A549 treated with AZD9567 at 1 μM for 4 hours (cell line): Measurements from ENCODE around the gene SNX14. TPM values are rescaled to one million over a fixed set of nuclear protein-coding genes. Genes with fewer than 3 reads are reported as not detected.

Source experiments
- total RNA-seq: library from RNA; stranded (reverse); fragments of 200-300 nt; extraction: Qiagen RNA extraction; gene quantifications from 5 replicates; pipeline ENCODE4 v1.2.3, GENCODE V29; 2022; ENCODE audit not compliant: insufficient read depth

SNX14 gene, protein sequence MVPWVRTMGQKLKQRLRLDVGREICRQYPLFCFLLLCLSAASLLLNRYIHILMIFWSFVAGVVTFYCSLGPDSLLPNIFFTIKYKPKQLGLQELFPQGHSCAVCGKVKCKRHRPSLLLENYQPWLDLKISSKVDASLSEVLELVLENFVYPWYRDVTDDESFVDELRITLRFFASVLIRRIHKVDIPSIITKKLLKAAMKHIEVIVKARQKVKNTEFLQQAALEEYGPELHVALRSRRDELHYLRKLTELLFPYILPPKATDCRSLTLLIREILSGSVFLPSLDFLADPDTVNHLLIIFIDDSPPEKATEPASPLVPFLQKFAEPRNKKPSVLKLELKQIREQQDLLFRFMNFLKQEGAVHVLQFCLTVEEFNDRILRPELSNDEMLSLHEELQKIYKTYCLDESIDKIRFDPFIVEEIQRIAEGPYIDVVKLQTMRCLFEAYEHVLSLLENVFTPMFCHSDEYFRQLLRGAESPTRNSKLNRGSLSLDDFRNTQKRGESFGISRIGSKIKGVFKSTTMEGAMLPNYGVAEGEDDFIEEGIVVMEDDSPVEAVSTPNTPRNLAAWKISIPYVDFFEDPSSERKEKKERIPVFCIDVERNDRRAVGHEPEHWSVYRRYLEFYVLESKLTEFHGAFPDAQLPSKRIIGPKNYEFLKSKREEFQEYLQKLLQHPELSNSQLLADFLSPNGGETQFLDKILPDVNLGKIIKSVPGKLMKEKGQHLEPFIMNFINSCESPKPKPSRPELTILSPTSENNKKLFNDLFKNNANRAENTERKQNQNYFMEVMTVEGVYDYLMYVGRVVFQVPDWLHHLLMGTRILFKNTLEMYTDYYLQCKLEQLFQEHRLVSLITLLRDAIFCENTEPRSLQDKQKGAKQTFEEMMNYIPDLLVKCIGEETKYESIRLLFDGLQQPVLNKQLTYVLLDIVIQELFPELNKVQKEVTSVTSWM
- total RNA-seq = 33.6 to 73.5 TPM (median 38.8 TPM) in 5 replicates

GRCh38 chr6:85593438-85594196 lies at the start of gene SNX14:
Gene SNX14, minus strand, starts transcription at chr6:85593858. Its CDS starts 140 bp downstream, at chr6:85593718.

DNA sequence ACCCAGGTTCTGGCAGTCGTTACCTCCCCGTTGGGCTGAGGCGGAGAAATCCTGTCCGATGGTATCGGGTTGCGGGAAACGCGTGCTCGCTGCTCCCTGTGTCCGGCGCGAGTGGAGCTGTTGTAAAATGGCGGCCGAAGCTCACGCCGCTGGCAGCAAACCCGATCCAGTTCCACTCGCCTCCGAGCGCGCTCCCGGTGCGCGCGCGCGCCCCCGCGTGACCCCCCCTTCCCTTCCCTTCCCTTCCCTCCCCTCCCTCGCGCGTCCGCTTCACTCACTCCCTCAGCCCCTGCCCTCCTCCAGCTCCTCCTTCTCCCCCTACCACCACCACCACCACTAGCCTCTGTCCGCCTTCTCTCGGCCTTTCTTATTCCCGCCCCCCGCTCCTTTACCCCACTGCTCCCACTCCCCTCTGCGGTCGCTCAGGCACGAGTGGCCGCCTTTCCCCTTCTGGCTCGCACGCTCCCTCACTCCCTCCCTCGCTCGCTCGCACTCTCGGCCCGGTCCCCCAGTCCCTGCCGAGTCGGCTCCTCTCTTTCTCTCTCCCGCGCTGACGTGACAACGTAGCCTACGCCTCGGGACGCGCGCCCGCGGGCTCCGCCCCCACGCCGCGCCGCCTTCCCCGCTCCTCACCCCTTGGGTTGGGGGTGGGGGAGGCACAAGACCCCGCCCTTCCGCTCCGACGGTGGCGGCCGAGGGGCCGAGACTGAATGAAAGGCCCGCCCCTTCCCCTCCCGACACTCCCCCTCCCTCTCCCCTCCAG lies 49.3 kb upstream of the SNX14 start, which contains the start of gene SYNCRIP:
Gene SYNCRIP (minus strand): TSS at position 113 of the 763 bp plus-strand sequence. CDS start 1,447 bp downstream, outside the sequence.

Other genes starting within 250 kb of the SNX14 start
- gene NT5E, start 143.8 kb downstream of the SNX14 start, total RNA-seq = 23.3 to 37.9 TPM (median 31.4 TPM) in 5 replicates
- 127 to 146 TPM (median 131 TPM) in 5 replicates for gene SYNCRIP, start 49.0 kb upstream of the SNX14 start, total RNA-seq